Measurements from ENCODE around the gene CEBPZOS.

The CEBPZOS gene

DNA sequence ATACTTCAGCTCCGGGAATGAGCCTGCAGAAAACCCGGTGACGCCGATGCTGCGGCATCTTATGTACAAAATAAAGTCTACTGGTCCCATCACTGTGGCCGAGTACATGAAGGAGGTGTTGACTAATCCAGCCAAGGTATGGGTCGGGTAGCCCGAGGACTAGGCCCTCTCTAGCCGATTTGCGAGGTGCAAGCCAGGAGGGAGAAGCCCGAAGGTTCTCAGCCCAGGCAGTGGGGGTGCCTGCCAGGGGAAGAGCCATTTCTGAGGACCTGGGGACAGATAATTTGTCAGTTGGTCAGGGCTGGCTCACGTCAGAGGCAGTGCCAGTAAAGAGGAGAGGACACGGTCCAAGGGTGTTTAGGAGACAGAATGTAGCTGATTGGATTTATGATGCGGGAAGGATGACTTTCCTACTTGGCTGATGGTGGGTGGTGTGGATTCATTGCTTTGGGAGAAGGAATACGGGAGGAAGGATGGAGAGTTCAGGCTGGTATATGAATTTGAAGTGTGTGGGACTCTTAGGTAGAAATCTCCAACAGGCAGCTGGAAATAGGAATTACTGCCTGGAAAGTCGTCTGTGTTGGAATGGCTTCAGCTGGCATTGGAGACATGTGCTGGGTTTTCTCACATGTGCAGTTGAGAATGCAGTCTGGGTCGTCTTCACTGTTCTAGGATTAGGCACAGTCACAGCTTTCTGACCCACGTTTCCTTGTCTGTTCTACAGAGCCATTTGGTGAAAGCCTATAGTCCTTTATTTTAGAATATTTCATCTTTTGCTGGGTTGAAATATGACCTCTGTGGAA, 36.0 kb downstream of the CEBPZOS start:
- DNase-seq, result peak; percentile 18

DNA sequence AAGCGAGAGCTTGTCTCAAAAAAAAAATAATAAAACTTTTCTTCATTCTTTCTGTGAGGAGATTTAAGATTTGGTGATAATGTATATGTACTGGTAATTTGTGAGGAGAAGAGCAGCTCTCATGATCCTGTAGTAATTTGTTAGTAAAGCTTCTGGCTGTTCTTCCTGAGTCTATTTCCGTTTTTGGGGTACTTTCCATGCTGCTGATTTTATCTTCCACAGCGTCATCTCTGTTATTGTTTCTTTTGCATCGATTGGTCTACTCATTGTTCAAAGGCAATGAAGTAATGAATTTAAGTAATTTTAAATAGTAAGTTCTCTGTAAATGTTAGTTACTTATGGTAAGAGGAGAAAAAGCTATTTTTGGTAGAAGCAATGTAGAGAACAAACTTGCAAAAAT, 47.1 kb downstream of the CEBPZOS start:
- DNase-seq, result no peak

DNA sequence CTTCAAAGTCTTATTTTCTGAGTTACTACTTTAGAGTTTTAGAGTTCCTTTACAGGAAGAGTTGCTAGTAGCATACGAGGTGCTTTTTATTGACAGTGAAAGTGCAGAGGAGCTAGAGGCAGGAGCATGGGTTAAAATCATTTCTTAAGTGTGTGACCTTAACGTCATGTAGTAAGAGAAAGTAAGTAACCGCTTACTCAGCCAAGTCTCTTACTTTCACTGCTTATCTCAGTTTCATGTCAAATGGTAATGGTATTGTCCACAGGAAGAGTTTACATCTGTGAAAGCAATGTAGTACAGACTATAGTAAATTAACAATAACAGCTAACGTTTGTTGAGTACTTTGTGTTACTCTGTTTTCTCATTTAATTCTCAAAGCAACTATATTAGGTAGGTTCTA, 47.7 kb downstream of the CEBPZOS start:
- DNase-seq, result no peak

DNA sequence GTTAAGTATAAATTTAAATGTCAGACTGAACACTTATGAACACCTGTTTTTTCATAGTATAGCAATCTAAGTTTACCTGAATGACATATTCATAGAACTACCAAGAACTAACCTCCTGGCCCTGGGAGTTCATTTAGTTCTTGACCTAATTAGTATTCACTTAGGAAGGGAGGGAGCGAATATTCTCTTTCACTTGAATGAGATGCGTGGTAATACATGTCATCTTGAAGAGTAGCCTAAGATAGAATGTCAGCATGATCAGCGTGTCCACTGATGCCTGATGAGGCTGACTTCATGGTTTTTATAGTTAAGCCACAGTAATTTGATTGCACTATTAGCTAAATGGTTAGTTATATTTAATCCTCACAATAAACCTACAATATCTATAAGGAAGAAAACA, 48.5 kb downstream of the CEBPZOS start:
- no peak for DNase-seq

DNA sequence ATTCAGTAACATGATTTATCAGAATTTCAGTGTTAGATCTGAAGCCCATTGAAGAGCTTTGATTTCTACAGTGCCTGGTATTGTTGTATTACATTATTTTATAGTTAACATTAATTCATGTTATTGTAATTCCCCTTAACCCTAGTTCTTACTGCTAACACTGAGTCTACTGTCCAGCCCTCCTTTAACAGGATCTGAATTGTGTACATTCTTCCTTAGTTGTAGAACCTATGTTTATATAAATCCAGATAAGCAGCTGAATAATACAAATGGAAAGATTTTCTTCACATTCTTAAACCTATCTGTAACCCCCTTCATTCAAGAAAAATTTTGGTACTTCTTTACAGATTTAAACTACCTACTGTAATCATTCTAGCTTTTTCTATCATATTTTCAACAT, 49.9 kb downstream of the CEBPZOS start:
- DNase-seq, result no peak

DNA sequence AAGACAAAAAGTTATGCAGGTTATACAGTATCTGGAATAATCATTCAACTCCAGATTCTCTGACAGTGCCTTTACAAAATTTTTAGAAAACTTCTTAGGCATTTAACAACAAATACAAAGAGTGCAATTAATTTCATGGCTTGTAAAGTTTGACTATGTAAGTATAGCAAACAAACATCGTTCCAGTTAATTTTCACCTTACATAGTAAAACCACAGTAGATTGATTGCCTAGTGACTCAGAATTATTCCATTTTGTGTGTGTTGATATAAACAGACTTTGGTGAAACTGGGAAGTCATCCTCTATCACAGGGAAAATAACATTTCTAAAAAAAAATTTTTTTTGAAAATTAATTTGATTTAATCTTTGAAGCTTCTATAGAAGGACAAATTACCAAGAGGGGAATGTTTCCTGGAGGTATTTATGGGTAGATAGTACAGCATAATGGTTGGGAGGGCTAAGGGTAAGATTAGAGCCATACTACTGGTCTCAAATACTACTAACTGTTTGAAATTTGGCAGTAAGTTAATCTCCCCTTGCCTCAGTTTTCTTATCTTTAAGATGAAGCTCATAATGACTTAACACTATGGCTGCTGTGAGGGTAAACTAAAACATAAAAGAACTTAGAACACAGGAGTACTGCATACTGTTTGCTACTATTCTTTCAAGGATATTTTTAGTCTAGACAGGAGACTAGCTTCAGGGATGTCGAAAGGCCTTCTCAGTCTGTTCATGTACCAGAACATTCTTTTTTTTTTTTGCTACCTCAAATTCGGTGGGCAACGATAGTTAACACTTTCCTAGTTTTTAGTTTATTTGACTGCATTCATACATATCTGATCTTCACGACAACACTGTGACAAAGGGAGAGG, 54.8 kb downstream of the CEBPZOS start:
- DNase-seq, result no peak

Measured in fibroblast of skin of back (primary cell).